Measurements from ENCODE around the gene MRPS31.

MRPS31 gene

GRCh38 chr13:40765602-40766001 lies 5.4 kb downstream of the MRPS31 start:
- in situ Hi-C loops (cut with HindIII; ENCODE audit: low sequenced_read_pairs): no loop called here
- H3K4me3 ChIP-seq (ENCODE audit: low read depth, low read length): no peak overlapping the region
- DNase-seq (ENCODE audit: low read depth): no peak
- no peak for TF ChIP-seq CTCF (IDR thresholded peaks at IDR 0.05; ENCODE audit: low read depth, low read length, missing control alignments)

- H3K4me3 ChIP-seq (ENCODE audit: low read depth, low read length): no peak overlapping the region
- in situ Hi-C loops (cut with HindIII; ENCODE audit: low sequenced_read_pairs): no loop called here
- TF ChIP-seq CTCF (IDR thresholded peaks at IDR 0.05; ENCODE audit: low read depth, low read length, missing control alignments): no peak
- peak; percentile 76 for DNase-seq (ENCODE audit: low read depth)
Observed at GRCh38 chr13:40764587-40765403, 6.2 kb downstream of the MRPS31 start.

GRCh38 chr13:40762849-40763248 lies 8.1 kb downstream of the MRPS31 start:
- DNase-seq (ENCODE audit: low read depth): no peak
- no peak overlapping the region for H3K4me3 ChIP-seq (ENCODE audit: low read depth, low read length)
- TF ChIP-seq CTCF (IDR thresholded peaks at IDR 0.05; ENCODE audit: low read depth, low read length, missing control alignments): no peak
- in situ Hi-C loops (cut with HindIII; ENCODE audit: low sequenced_read_pairs): no loop called here

- in situ Hi-C loops (cut with HindIII; ENCODE audit: low sequenced_read_pairs): no loop called here
- H3K4me3 ChIP-seq (ENCODE audit: low read depth, low read length): no peak overlapping the region
- no peak for DNase-seq (ENCODE audit: low read depth)
- no peak for TF ChIP-seq CTCF (IDR thresholded peaks at IDR 0.05; ENCODE audit: low read depth, low read length, missing control alignments)
Observed at GRCh38 chr13:40758811-40759210, 12.2 kb downstream of the MRPS31 start.

GRCh38 chr13:40756042-40756441 lies 14.9 kb downstream of the MRPS31 start:
- no peak for DNase-seq (ENCODE audit: low read depth)
- no peak for TF ChIP-seq CTCF (IDR thresholded peaks at IDR 0.05; ENCODE audit: low read depth, low read length, missing control alignments)
- H3K4me3 ChIP-seq (ENCODE audit: low read depth, low read length): no peak overlapping the region
- in situ Hi-C loops (cut with HindIII; ENCODE audit: low sequenced_read_pairs): no loop called here

GRCh38 chr13:40755082-40755700 lies 15.8 kb downstream of the MRPS31 start:
- no peak for DNase-seq (ENCODE audit: low read depth)
- in situ Hi-C loops (cut with HindIII; ENCODE audit: low sequenced_read_pairs): no loop called here
- TF ChIP-seq CTCF (IDR thresholded peaks at IDR 0.05; ENCODE audit: low read depth, low read length, missing control alignments): no peak
- no peak overlapping the region for H3K4me3 ChIP-seq (ENCODE audit: low read depth, low read length)
